SK-N-SH treated with all-trans-retinoic acid at 6 μM for 48 hours (cell line): Measurements from ENCODE around the gene PER2.

Source experiments
- ATAC-seq: fragments of 200-7000 bp; cut with Tn5 transposase; 3 replicates; pipeline ENCODE4 v1.9.1; 2020; ENCODE audit warnings: mild to moderate bottlenecking, moderate library complexity
- ARNTL ChIP-seq: fragments of 450-650 bp; formaldehyde crosslinking; IDR thresholded peaks from 2 replicates; pipeline ENCODE4 v1.5.0; 2020; ENCODE audit warnings: low read depth, mild to moderate bottlenecking, moderate library complexity, borderline replicate concordance
- CSDC2 ChIP-seq: fragments of 250-450 bp; sonication (Bioruptor Pico); IDR thresholded peaks from 2 replicates; pipeline ENCODE4 v1.5.0; 2020; ENCODE audit warnings: mild to moderate bottlenecking, moderate library complexity
- ESRRG ChIP-seq: fragments of 250-450 bp; sonication (Bioruptor Pico); IDR thresholded peaks from 2 replicates; pipeline ENCODE4 v1.6.1; 2021; ENCODE audit warnings: mild to moderate bottlenecking
- GLIS3 ChIP-seq: fragments of 250-450 bp; sonication (Bioruptor Pico); IDR thresholded peaks from 2 replicates; pipeline ENCODE4 v1.5.0; 2020; ENCODE audit warnings: mild to moderate bottlenecking, moderate library complexity
- ISL1 ChIP-seq: fragments of 250-450 bp; sonication (Bioruptor Pico); IDR thresholded peaks from 2 replicates; pipeline ENCODE4 v2.1.2; 2022; ENCODE audit warnings: mild to moderate bottlenecking, moderate library complexity
- OSR1 ChIP-seq: fragments of 250-450 bp; sonication (Bioruptor Pico); IDR thresholded peaks from 2 replicates; pipeline ENCODE4 v1.8.0; 2022; ENCODE audit warnings: moderate library complexity, mild to moderate bottlenecking, inconsistent platforms
- PPARA ChIP-seq: fragments of 250-450 bp; sonication (Bioruptor Pico); IDR thresholded peaks from 2 replicates; pipeline ENCODE4 v1.5.0; 2020; ENCODE audit warnings: mild to moderate bottlenecking, borderline replicate concordance
- RARB ChIP-seq: fragments of 250-450 bp; sonication (Bioruptor Pico); IDR thresholded peaks from 2 replicates; pipeline ENCODE4 v1.8.0; 2021; ENCODE audit warnings: mild to moderate bottlenecking, moderate library complexity
- SNAI2 ChIP-seq: fragments of 250-450 bp; sonication (Bioruptor Pico); IDR thresholded peaks from 2 replicates; pipeline ENCODE4 v1.5.0; 2020; ENCODE audit warnings: mild to moderate bottlenecking, moderate library complexity
- TCF4 ChIP-seq: fragments of 250-450 bp; sonication (Bioruptor Pico); IDR thresholded peaks from 2 replicates; pipeline ENCODE4 v1.8.0; 2021; ENCODE audit warnings: mild to moderate bottlenecking, moderate library complexity, borderline replicate concordance
- TOX ChIP-seq: fragments of 250-450 bp; sonication (Bioruptor Pico); IDR thresholded peaks from 2 replicates; pipeline ENCODE4 v1.8.0; 2021; ENCODE audit warnings: mild to moderate bottlenecking, moderate library complexity, borderline replicate concordance
- ZC3H10 ChIP-seq: fragments of 250-450 bp; sonication (Bioruptor Pico); IDR thresholded peaks from 2 replicates; pipeline ENCODE4 v1.5.1; 2021; ENCODE audit warnings: mild to moderate bottlenecking, moderate library complexity
- ZFP3 ChIP-seq: fragments of 250-450 bp; sonication (Bioruptor Pico); IDR thresholded peaks from 2 replicates; pipeline ENCODE4 v1.5.0; 2020; ENCODE audit warnings: mild to moderate bottlenecking, moderate library complexity
- ZFP30 ChIP-seq: fragments of 450-650 bp; formaldehyde crosslinking; IDR thresholded peaks from 2 replicates; pipeline ENCODE4 v1.5.0; 2022; ENCODE audit warnings: mild to moderate bottlenecking, moderate library complexity
- ZNF565 ChIP-seq: fragments of 450-650 bp; formaldehyde crosslinking; conservative IDR thresholded peaks from 2 replicates; pipeline ENCODE4 v1.5.0; 2020; ENCODE audit warnings: low read depth, mild to moderate bottlenecking, moderate library complexity
- ZNF70 ChIP-seq: fragments of 450-650 bp; formaldehyde crosslinking; IDR thresholded peaks from 2 replicates; pipeline ENCODE4 v1.5.0; 2020; ENCODE audit warnings: mild to moderate bottlenecking, moderate library complexity
- ZNF8 ChIP-seq: fragments of 450-650 bp; formaldehyde crosslinking; IDR thresholded peaks from 2 replicates; pipeline ENCODE4 v1.5.0; 2020; ENCODE audit warnings: mild to moderate bottlenecking, moderate library complexity
- TF ChIP-seq, protein P1 (sequence below): fragments of 250-450 bp; sonication (Bioruptor Pico); IDR thresholded peaks from 2 replicates; pipeline ENCODE4 v1.8.0; 2020; ENCODE audit warnings: mild to moderate bottlenecking, moderate library complexity, borderline replicate concordance
- TF ChIP-seq, protein P2 (sequence below): fragments of 250-450 bp; sonication (Bioruptor Pico); IDR thresholded peaks from 2 replicates; pipeline ENCODE4 v1.8.0; 2021; ENCODE audit warnings: low read depth, mild to moderate bottlenecking, moderate library complexity, borderline replicate concordance
- TF ChIP-seq, protein P3 (sequence below): fragments of 250-450 bp; sonication (Bioruptor Pico); IDR thresholded peaks from 2 replicates; pipeline ENCODE4 v1.5.1; 2020; ENCODE audit warnings: low read depth, mild to moderate bottlenecking, moderate library complexity
- TF ChIP-seq, protein P4 (sequence below): fragments of 250-450 bp; sonication (Bioruptor Pico); IDR thresholded peaks from 2 replicates; pipeline ENCODE4 v1.5.1; 2021; ENCODE audit warnings: mild to moderate bottlenecking, moderate library complexity

PER2 gene

DNA sequence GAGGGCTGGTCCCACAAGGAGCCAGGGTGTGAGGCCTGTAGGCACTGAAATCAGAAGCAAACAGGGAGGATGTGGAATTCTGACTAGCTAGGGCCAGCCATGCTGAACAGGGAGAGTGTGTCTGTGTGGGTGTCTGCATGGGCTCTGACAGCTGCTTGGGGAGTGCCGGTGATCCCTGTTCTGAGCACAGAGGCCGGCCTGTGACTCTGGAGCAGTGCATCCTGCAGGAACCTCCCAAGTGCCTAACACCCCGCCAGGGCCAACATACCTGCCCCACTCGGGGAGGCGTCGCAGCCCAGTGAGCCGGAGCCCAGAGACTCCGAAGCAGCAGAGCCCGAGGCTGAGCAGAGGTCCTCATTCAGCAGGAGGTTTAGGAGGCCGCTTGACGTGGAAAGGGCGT is 37.1 kb downstream of the PER2 start:
- TF ChIP-seq TOX (no peak), ZNF565 (no peak), ZC3H10 (CRISPR knock-in tag) (no peak), OSR1 (CRISPR knock-in tag) (no peak), ZNF8 (CRISPR knock-in tag) (no peak), CSDC2 (CRISPR knock-in tag) (no peak), RARB (CRISPR knock-in tag) (no peak), ISL1 (CRISPR knock-in tag) (no peak), GLIS3 (CRISPR knock-in tag) (no peak), PPARA (no peak)
- TF ChIP-seq, protein P1, sequence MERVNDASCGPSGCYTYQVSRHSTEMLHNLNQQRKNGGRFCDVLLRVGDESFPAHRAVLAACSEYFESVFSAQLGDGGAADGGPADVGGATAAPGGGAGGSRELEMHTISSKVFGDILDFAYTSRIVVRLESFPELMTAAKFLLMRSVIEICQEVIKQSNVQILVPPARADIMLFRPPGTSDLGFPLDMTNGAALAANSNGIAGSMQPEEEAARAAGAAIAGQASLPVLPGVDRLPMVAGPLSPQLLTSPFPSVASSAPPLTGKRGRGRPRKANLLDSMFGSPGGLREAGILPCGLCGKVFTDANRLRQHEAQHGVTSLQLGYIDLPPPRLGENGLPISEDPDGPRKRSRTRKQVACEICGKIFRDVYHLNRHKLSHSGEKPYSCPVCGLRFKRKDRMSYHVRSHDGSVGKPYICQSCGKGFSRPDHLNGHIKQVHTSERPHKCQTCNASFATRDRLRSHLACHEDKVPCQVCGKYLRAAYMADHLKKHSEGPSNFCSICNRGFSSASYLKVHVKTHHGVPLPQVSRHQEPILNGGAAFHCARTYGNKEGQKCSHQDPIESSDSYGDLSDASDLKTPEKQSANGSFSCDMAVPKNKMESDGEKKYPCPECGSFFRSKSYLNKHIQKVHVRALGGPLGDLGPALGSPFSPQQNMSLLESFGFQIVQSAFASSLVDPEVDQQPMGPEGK: no peak
- ATAC-seq: no peak

DNA sequence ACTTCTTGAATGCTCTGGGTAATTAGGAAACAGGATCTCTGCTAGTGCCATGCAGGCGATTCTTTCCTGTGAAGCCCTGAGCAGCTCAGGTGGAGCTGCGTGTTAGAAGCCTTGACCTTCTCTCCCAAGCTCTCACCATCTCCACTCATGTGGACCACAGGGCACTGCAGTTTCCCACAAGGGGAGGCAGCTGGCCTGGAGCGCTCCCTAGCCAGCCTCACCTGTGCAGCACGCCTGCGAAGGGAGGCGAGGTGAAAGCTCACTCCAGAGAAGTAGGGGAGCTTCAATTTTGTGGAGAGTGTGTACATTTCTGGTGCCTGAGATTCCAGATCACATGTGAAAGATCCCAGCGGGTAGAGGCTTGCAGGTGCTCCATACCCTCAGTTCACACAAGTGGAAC is 37.5 kb downstream of the PER2 start:
- no peak for ATAC-seq
- no peak for TF ChIP-seq ZNF70
- TF ChIP-seq GLIS3 (CRISPR knock-in tag): no peak
- no peak for TF ChIP-seq ARNTL (CRISPR knock-in tag)
- no peak for TF ChIP-seq TOX
- no peak for TF ChIP-seq ZFP3 (CRISPR knock-in tag)
- no peak for TF ChIP-seq RARB (CRISPR knock-in tag)
- TF ChIP-seq ZNF8 (CRISPR knock-in tag): no peak
- no peak for TF ChIP-seq PPARA
- TF ChIP-seq ZFP30: no peak

DNA sequence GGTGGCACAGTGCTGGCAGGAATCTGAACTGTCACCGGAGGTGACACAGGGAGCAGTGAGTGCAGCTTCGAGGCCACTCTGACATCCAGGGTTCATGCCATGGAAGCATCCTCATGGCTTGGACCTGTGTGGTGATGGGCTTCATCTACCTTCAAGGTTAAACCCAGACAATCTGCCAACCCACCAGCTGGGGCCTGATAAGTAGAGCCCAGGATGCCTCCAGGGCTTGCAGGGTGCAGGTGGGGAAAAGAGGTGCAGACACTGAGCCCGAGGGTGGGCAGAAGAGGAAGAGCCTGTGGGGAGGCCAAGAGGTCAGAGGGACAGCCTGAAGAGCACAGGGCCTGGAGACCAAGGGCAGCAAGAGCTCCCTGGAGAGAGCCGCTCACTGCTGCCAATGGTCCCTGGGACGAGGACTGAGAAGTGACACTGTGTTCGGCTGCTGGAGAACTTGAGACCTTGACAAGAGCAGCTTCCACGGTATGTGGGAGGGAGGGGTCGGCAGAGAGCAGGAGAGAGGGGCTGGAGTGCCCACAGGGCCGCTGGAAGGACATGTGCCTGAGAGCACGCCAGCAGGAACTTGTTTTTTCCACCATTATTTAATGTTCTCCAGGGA is 40.5 kb downstream of the PER2 start:
- TF ChIP-seq ESRRG (CRISPR knock-in tag): no peak
- no peak for TF ChIP-seq SNAI2 (CRISPR knock-in tag)
- TF ChIP-seq ZNF8 (CRISPR knock-in tag): no peak
- no peak for TF ChIP-seq OSR1 (CRISPR knock-in tag)
- no peak for TF ChIP-seq GLIS3 (CRISPR knock-in tag)
- TF ChIP-seq ZNF565: no peak
- TF ChIP-seq ZNF70: no peak
- no peak for TF ChIP-seq RARB (CRISPR knock-in tag)
- TF ChIP-seq ZC3H10 (CRISPR knock-in tag): no peak
- TF ChIP-seq TCF4: no peak
- TF ChIP-seq ARNTL (CRISPR knock-in tag): no peak
- no peak for TF ChIP-seq ZFP3 (CRISPR knock-in tag)
- no peak for TF ChIP-seq ISL1 (CRISPR knock-in tag)
- TF ChIP-seq TOX: no peak
- TF ChIP-seq PPARA: no peak
- TF ChIP-seq, protein P2, sequence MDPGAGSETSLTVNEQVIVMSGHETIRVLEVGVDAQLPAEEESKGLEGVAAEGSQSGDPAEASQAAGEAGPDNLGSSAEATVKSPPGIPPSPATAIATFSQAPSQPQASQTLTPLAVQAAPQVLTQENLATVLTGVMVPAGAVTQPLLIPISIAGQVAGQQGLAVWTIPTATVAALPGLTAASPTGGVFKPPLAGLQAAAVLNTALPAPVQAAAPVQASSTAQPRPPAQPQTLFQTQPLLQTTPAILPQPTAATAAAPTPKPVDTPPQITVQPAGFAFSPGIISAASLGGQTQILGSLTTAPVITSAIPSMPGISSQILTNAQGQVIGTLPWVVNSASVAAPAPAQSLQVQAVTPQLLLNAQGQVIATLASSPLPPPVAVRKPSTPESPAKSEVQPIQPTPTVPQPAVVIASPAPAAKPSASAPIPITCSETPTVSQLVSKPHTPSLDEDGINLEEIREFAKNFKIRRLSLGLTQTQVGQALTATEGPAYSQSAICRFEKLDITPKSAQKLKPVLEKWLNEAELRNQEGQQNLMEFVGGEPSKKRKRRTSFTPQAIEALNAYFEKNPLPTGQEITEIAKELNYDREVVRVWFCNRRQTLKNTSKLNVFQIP (CRISPR knock-in tag): no peak
- TF ChIP-seq, all 23 proteins: peak for 0
- no peak for ATAC-seq

DNA sequence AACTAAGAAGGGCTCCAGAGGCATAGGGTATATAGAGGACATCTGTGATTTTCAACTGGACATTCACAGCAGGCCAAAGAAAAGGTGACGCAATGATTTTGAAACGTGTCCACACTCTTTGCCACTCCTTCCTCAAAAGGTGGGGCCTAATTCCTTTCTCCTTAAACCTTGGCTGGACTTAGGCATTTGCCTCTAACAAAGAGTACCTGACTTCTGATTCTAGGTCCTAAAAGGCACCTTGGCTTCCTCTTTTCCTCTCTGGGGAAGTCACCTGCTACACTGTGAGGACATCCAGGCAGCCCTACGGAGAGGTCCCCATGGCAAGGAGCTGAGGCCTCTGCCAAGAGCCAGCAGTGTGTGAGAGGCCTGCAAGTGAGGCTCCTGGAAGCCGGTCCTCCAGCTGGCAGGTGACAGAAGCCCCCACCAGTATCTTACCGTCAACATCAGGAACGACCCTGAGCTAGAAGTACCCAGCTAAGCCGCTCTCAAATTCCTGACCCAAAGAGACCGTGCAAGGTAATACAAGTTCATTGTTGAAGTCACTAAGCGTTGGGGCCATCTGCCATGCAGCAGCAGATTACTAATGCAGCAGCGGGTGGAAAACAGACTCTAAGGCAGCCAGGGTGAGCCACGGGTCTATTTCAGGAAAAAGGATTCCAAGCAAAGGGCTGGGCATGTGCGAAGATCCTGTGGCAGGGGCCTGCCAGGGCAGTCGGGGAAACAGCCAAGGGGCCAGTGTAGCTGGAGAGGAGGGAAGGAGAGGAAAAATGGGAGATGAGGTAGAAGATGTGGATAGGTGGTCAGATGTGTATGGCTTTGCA is 41.2 kb downstream of the PER2 start:
- TF ChIP-seq SNAI2 (CRISPR knock-in tag) (no peak), GLIS3 (CRISPR knock-in tag) (no peak), RARB (CRISPR knock-in tag) (no peak), CSDC2 (CRISPR knock-in tag) (no peak)
- TF ChIP-seq, protein P3, sequence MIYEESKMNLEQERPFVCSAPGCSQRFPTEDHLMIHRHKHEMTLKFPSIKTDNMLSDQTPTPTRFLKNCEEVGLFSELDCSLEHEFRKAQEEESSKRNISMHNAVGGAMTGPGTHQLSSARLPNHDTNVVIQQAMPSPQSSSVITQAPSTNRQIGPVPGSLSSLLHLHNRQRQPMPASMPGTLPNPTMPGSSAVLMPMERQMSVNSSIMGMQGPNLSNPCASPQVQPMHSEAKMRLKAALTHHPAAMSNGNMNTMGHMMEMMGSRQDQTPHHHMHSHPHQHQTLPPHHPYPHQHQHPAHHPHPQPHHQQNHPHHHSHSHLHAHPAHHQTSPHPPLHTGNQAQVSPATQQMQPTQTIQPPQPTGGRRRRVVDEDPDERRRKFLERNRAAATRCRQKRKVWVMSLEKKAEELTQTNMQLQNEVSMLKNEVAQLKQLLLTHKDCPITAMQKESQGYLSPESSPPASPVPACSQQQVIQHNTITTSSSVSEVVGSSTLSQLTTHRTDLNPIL: no peak
- TF ChIP-seq, protein P1: no peak
- TF ChIP-seq, protein P4, sequence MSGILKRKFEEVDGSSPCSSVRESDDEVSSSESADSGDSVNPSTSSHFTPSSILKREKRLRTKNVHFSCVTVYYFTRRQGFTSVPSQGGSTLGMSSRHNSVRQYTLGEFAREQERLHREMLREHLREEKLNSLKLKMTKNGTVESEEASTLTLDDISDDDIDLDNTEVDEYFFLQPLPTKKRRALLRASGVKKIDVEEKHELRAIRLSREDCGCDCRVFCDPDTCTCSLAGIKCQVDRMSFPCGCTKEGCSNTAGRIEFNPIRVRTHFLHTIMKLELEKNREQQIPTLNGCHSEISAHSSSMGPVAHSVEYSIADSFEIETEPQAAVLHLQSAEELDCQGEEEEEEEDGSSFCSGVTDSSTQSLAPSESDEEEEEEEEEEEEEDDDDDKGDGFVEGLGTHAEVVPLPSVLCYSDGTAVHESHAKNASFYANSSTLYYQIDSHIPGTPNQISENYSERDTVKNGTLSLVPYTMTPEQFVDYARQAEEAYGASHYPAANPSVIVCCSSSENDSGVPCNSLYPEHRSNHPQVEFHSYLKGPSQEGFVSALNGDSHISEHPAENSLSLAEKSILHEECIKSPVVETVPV (CRISPR knock-in tag): no peak
- TF ChIP-seq, all 23 proteins: peak for 0

More for the DNA sequence above, 41.2 kb downstream of the PER2 start:
- ATAC-seq: no peak
